Hematopoietic multipotent progenitor cell treated with erythropoietin and hydrocortisone succinate and interleukin-3 and kit ligand, for 6 days (in vitro differentiated cells): ENCODE measurements around the gene KCTD21.
"Not testable (repeated sequence)": the region's sequence is repeated elsewhere in the genome, so short reads cannot be mapped to it uniquely, and the experiment has no call there.

ENCODE experiments used
- DNase-seq: peaks from one replicate; pipeline ENCODE4 v3.0.0-alpha.2; 2015

Gene KCTD21, protein sequence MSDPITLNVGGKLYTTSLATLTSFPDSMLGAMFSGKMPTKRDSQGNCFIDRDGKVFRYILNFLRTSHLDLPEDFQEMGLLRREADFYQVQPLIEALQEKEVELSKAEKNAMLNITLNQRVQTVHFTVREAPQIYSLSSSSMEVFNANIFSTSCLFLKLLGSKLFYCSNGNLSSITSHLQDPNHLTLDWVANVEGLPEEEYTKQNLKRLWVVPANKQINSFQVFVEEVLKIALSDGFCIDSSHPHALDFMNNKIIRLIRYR

DNA sequence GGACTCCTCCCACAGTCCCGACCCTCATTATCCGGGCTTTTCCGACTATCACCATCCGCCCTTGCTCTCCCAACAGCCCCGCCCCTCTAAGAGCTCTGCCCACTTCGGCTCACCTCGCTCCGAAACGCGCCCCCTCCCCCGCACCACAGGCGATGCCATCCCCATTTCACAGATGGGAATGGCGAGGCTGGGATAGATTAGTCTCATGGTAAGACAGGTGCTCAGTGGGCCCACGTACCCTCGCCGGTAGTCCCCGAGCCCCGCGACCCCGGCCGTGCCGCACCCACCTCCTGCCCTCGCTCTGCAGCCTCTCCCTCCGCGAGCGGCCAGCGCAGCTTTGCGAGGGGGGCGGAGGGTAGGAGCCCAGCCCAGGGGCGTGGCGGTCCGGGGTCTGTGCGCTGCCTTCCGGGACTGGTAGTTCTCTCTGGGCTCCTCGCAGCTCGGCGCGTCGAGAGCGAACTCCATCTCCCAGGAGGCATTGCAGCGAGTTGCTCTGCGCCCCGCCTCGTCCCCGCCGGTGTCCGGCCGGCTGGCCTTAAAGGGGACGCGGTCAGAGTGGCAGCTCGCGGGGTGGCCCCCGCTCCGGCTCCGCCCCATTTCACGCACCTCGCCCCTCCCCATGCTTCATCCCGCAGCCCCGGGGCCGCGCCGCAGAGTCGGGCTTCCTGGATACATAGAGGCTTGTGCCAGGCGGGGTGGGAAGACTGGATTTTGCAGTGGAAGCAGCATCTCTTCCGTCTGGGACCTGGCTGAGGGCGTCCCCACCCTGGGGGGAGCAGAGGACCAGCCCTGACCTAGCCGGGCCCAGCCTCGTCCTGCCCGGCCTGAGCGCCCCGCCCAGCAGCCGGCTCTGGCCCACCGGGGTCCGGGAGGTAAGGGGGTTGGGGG, at the start of gene KCTD21, which contains the start of gene USP35:
TSS of gene KCTD21 (minus strand) at position 341 of the 888 bp plus-strand sequence. CDS start 14,072 bp downstream, outside the sequence.
TSS of gene USP35 (plus strand) at position 634 of the 888 bp plus-strand sequence. CDS start 7,327 bp downstream, outside the sequence.
- DNase-seq, result peak; percentile 98

DNA sequence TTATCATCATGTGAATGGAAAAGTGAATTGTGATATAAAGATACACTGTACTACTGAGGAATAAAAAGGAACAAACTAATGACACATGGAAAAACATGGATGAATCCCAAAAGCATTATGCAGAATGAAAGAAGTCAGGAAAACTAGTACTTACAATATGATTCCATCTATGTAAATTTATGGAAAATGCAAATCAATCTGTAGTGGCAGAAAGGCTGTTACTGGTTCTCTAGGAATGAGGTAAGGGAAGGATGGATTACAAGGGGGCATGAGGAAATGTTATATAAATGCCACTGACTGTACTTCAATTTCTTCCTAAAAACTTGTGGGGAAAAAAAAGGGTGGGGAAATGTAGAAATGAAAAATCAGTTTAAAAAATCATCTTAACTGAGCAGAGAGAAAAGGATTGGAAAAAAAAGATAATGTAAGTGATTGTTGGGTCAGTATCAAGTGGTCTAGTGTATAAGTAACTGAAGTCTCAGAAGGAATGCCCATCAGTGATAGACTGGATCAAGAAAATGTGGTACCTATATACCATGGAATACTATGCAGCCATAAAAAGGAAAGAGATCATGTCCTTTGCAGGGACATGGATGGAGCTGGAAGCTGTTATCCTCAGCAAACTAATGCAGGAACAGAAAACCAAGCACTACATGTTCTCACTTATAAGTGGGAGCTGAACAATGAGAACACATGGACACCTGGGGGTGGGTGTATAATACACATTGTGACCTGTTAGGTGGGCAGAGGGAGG, 49.0 kb upstream of the KCTD21 start:
- DNase-seq, result no peak

DNA sequence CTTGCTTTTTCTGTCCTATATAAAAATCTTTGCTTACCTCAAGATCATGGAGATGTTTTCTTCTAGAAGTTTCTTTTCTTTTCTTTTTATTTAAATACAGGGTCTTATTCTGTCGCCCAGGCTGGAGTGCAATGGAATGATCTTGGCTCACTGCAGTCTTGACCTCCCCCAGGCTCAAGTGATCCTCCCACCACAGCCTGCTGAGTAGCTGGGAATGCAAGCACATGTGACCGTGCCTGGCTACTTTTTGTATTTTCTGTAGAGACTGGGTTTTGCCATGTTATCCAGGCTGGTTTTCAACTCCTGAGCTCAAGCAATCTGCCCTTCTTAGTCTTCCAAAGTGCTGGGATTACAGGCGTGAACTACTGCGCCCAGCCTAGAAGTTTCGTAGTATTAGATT, 45.6 kb upstream of the KCTD21 start:
- DNase-seq, result no peak

- not testable (repeated sequence) for DNase-seq
These were observed 44.6 kb upstream of the KCTD21 start for GRCh38 chr11:78233046-78233445.

- no peak for DNase-seq
These were observed 43.6 kb upstream of the KCTD21 start for GRCh38 chr11:78231962-78232501.

DNA sequence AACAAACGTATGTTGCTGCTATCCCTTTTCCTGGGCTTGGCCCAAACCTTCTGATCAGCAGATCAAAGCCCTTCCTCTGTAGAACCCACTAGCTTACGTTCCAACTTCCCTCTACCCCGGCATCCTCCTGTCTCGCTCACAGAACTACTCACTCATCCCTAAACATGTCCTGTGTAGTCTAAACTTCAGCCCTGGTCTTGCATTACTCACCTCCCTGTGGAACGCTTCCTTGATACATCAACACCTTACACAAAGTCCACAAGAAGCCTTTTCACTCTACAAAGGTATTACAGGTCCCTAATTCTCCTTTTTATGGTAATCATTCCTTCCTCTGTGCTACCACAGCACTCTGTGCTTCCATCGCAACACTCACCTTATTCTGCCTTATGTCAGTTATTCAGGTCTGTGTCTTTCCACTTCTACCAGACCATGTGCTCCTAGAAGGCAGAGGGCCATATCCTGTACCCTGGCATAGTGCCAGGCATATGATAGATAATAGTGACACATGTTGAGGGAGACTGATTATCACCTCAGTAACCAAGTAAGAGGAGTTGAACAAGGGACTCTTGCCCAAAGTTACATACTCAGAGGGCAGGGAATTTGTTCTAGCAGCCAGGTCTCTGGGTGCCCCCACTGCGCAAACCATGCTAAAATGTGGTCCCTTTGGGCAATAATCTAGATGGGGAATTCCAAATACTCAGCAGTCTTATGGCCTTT, 41.9 kb upstream of the KCTD21 start:
- peak; percentile 88 for DNase-seq

DNA sequence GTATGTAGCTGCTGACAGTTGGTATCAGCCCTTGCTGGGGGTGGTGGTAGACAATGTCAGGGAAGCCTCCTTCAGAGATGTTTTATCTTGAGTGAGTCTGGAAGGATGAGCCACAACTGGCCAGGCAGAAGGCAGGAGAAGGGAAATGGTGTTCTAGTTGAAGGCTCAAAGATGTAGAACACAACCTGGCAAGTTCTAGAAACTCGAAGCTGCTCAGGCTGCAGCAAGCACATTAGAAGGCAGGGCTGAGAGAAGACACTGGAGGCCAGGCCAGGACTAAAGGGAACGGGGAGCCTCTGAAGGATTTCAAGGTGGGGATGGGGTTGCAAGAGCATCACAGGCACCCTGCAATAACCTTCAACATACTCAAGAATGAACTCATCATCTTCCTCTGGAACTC, 40.7 kb upstream of the KCTD21 start:
- DNase-seq, result no peak

DNA sequence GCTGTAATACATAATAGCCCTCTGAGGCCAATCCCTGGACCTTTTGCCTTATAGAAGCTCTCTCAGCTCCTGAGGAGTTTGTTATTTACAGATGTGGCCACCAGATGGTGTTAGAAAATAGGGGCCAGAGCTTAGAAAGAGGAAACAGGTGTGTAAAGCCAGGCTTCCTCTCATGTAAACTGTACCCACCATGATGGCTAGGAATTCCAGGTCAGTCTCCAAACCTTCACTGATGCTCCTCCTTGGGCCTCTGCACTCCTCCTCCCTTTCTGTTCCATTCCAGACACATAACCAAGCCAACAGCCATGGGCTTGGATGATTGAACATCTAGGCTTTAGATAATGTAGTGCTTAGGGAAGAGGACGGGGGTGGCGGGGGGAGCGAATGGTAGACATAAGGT, 40.0 kb upstream of the KCTD21 start:
- DNase-seq, result peak; percentile 86

- no peak for DNase-seq
These were observed 39.5 kb upstream of the KCTD21 start for GRCh38 chr11:78227921-78228320.

DNA sequence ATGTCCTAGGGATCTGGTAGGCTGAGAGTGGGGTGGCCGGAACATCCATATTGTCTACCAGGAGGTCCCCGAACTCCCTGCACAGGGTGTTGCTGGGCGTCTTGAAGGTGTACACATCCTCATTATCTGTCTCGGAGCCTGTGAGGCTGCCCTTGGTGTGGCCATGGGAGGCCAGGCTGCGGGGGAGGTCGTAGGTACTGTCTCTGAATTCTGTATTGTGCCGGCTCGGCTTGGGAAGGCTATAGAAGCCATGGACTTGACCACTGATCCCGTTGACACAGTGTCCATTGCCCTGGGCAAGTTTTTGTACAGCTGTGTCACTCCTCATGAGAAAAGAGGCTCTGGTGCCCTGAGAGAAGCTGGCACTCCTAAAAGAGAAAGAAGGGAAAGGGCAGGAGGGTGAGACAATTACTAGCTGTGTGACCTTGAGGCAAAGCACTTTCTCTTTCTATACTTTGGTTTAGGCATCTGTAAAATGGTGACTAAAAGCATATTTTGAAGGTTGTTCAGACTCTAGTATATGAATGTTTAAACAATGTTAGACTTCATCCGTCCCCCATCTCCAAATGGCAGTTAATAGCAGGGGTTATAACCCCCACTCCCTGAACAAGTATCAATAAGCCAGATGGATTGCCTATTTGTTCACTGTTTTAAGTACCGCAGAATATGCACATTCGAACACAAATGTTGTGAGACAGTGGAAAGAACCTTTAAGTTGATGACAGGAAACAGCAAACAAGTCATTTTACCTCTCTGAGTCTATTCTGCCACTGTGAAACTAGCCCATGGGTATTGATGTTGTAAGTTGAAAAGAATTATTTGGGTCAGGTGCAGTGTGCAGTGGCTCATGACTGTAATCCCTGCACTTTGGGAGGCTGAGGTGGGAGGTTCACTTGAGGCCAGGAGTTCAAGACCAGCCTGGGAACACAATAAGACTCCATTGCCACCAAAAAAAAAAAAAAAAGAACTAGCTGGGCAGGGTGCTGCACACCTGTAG, 38.6 kb upstream of the KCTD21 start:
- DNase-seq, result no peak

DNA sequence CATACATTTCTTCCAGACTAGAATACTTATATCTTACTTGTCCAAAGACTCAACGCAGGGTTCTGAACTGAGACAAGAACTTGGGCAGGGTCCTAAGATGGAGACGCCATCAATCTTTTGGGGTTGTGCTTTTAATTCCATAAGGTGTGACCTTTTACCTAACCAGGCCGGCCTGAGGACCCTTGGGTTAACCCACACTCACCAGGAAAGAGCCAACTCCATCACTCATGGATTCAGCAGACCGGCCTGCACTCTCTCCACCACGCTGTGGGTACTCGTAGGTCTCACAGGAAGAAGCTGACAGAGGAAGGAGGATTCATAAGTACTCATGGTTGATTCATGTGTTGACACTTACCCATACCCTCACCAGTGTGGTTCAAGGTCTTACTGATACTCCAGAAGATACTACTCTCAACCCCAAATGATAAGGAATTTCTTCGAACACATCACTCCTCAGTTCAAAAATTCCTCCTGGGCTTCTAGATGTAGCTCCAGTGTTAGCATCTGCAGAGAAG, 36.5 kb upstream of the KCTD21 start:
- no peak for DNase-seq

DNA sequence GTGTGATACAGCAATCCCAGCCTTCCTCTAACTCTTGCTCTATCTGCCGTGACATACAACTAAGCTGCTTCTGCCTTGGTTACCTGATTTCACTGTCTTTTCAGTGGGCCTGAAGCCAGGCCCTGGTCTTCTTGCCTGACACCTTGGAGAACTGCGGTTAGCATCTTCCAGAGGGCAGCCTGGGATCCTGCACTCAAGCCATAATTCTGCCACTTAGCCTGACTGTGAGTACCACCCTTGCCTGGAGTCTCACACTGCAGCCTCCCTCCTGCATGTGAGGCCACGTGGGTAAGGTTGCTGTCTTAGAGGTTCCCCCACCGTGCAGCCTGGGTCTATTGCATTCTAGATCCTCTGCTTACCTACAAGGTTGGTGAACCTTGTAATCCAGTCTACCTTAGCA, 36.1 kb upstream of the KCTD21 start:
- DNase-seq, result no peak

DNA sequence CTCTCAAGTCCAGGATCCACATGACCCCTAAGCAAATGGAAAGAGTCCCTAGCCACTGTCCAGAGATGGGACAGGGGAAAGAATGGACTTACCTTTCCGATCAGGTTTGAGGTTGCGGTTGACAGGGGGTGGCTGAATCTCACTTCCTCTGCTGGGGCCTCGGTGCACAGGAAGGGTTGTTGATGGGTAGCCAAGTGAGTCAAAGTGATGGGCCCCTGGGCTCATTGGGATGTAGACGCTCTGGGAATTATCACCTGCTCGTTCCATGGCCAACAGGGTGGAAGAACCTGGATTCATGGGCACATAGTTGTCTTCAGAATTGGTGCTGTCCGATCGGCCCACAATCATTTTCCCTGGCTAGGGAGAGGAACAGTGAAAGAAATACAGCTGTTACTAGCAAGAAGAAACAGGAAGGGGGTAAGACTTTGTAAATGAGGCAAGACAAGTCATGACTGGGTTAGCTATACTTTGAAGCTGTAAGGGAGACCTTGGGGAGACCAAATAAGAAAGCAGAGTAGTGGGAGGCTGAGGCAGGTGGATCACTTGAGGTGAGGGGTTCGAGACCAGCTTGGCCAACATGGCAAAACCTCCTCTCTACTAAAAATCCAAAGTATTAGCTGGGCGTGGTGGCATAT, 35.0 kb upstream of the KCTD21 start:
- DNase-seq, result no peak

GRCh38 chr11:78222726-78223125, 34.3 kb upstream of the KCTD21 start:
- DNase-seq, result not testable (repeated sequence)

GRCh38 chr11:78221396-78222315, 33.2 kb upstream of the KCTD21 start:
- DNase-seq, result no peak

DNA sequence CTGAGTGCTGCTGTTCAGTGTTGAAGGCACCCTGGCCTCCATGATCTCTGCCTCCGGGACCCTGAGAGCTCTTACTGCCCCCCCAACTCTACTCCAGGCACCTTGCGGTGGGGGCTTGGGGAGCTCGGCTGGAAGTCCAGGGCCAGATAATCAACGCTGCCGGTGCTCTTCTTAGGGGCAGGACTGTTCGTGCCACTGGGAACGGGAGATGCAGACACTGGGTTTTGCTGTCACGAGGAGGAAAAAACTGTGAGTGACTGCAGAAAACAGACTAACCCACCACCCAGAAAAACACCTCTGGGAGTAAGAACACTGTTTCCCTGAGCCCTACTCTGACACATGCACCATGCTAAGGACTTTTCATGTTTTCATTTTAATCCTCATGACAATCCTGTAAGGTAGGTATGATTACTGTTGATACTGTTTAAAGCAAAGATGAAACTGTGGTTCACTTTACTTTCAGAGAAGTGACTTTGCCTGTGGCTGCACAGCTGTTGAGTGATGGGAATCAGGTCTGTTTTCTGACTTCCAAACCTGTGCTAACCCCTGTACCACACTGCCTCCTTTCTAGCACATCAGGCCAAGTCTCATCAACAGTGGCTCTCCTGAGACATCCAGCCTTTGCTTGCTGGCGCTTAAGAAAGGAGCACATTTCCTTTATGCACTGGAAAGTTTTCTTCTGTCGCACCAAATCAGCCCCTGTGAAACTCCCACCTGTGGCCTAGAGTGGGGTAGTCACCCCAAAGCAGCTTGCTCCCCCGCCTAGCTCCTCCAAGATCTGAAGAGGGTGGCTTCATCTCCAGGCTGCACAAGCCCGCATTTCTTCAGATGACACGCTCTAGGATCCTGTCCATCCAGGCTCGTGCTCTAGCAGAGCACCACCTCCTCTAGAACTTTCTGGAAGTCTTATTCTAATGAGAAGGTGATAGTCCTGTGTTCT, 32.1 kb upstream of the KCTD21 start:
- no peak for DNase-seq

- DNase-seq, result no peak
These were observed 31.2 kb upstream of the KCTD21 start for GRCh38 chr11:78219493-78220217.
